Ovary (tissue), 9 donors: ENCODE results near the gene NOL9. TPM values are rescaled to one million over a fixed set of nuclear protein-coding genes. Genes with fewer than 3 reads are reported as not detected.

ENCODE experiments used
- DNase-seq, 5 donors: peaks; one replicate each; pipeline ENCODE4 v3.0.0-alpha.2; 2019 to 2020
- H3K27ac ChIP-seq, 2 donors: fragments of 200-600 bp; one replicate each; pipeline versions ENCODE4 v1.5.1 to v1.8.0; 2019 to 2022
- H3K27me3 ChIP-seq: fragments of 200-600 bp; one replicate; pipeline ENCODE4 v1.8.0; 2022
- H3K36me3 ChIP-seq: fragments of 200-600 bp; sonication (generic); one replicate; pipeline ENCODE4 v1.5.1; 2019
- H3K4me1 ChIP-seq: one replicate; pipeline ENCODE4 v1.8.1; 2013; ENCODE audit warnings: mild to moderate bottlenecking, moderate library complexity; ENCODE audit not compliant: insufficient read depth
- H3K4me3 ChIP-seq: fragments of 200-600 bp; sonication (generic); one replicate; pipeline ENCODE4 v1.5.1; 2017
- H3K9me3 ChIP-seq, 2 donors: fragments of 200-600 bp in 1 of 2; sonication (generic) in 1 of 2; one replicate each; pipeline versions ENCODE4 v1.5.1 to v1.8.1; 2013 to 2019; ENCODE audit warnings: mild to moderate bottlenecking in 1 of 2, moderate library complexity in 1 of 2
- EP300 ChIP-seq: sonication (generic); formaldehyde crosslinking; IDR thresholded peaks from one replicate; pipeline ENCODE4 v1.6.1; 2017; ENCODE audit warnings: antibody characterized with exemption
- POLR2A ChIP-seq: fragments of 450-650 bp; IDR thresholded peaks from one replicate; pipeline ENCODE4 v1.6.1; 2017; ENCODE audit warnings: antibody characterized with exemption, mild to moderate bottlenecking, moderate library complexity
- WGBS, 3 donors: extraction: QIAGEN DNeasy Blood & Tissue Kit in 1 of 3; methylation state at CpG; one replicate each; pipeline versions ENCODE4 v1.1.5 to v1.1.7; 2013 to 2017; 5-methylcytosine and 5-hydroxymethylcytosine counted together
- intact Hi-C, 4 donors: fragments of 100-400 bp; cut with DNase I; formaldehyde crosslinking; loops; one replicate each; pipeline versions ENCODE4 v1.11.0 to v1.15.1; 2022 to 2023
- polyA plus RNA-seq, 2 donors: library from polyadenylated mRNA; stranded (reverse); fragments of 200-250 nt in 1 of 2; fragments of 350-450 nt in 1 of 2; fragmentation: Illumina TruSeq in 1 of 2; extraction: RNeasy Lipid Tissue Mini Kit (QIAGEN cat#74804) in 1 of 2; gene quantifications; one replicate each; pipeline ENCODE4 v1.2.3, GENCODE V29; 2013 to 2014
- total RNA-seq, 7 donors: library from RNA; depleted of rRNA in 2 of 7; stranded (reverse); fragments of >200 nt in 2 of 7; fragmentation: NEBNext Ultra II Directional in 3 of 7; extraction: Animal tissue kit (Norgen Biotek cat#: 25700) in 3 of 7; gene quantifications; one replicate each; pipeline versions ENCODE4 v1.1.0 to v1.2.4, GENCODE V29; 2016 to 2023
- TF ChIP-seq, protein P1 (sequence below), 3 donors: fragments of 450-650 bp in 2 of 3; fragments of 200-600 bp in 1 of 3; IDR thresholded peaks; one replicate each; pipeline versions ENCODE4 v1.5.1 to v1.8.0; 2016 to 2022; ENCODE audit warnings: antibody characterized with exemption in 3 of 3, mild to moderate bottlenecking in 1 of 3
- donor health status: DM: no; HTN: no; CAD: no; lungs with moderate emphysema.
- donor health status: DM: no; HTN: no; CAD: no.
- donor health status: Bipolar disorder and iron deficiency.
- donor health status: DM: yes; HTN: yes; CAD: no.
- donor health status: DM: no; HTN: no; CAD: no.
- donor health status: DM: yes; HTN: yes; CAD: no.

NOL9 gene
- total and polyA plus RNA-seq, 9 donors, result 7.2 to 38.9 (median 25.8) TPM

DNA sequence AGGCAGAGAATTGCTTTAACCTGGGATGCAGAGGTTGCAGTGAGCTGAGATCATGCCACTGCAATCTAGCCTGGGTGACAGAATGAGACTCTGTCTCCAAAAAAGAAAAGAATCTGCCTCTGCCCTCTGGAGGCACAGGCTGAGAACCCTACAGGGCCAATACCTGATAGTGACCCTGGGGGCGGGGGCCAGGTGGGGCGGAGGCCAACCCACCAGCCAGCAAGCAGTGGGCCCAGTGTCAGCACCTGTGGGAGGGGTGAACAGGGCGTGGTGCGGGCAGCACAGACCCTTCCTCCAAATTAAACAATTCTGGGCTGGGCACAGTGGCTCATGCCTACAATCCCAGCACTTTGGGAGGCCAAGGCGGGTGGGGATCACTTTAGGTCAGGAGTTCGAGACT, 43.8 kb downstream of the NOL9 start:
- H3K9me3 ChIP-seq, result no peaks in the 10 kb centered on the region
- H3K36me3 ChIP-seq, result no peaks in the 10 kb centered on the region
- H3K4me3 ChIP-seq, result no peak overlapping the region
- no peaks in the 10 kb centered on the region for H3K27me3 ChIP-seq
- intact Hi-C loops, result no loop called here
- no peak overlapping the region for H3K27ac ChIP-seq
- TF ChIP-seq POLR2A, result no peak
- TF ChIP-seq, protein P1, sequence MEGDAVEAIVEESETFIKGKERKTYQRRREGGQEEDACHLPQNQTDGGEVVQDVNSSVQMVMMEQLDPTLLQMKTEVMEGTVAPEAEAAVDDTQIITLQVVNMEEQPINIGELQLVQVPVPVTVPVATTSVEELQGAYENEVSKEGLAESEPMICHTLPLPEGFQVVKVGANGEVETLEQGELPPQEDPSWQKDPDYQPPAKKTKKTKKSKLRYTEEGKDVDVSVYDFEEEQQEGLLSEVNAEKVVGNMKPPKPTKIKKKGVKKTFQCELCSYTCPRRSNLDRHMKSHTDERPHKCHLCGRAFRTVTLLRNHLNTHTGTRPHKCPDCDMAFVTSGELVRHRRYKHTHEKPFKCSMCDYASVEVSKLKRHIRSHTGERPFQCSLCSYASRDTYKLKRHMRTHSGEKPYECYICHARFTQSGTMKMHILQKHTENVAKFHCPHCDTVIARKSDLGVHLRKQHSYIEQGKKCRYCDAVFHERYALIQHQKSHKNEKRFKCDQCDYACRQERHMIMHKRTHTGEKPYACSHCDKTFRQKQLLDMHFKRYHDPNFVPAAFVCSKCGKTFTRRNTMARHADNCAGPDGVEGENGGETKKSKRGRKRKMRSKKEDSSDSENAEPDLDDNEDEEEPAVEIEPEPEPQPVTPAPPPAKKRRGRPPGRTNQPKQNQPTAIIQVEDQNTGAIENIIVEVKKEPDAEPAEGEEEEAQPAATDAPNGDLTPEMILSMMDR (IDR thresholded peaks at IDR 0.05), result no peak
- DNase-seq, result no peak
- 79 to 93% (median 79%) methylated on average over 6 of the region's 6 CpGs for WGBS, 3 donors
- H3K4me1 ChIP-seq, result peaks cover 3% of the 10 kb centered on the region

GRCh38 chr1:6509919-6510291, 44.4 kb downstream of the NOL9 start:
- H3K27ac ChIP-seq, result no peak overlapping the region
- intact Hi-C loops, result no loop called here
- H3K4me1 ChIP-seq, result peaks cover 3% of the 10 kb centered on the region
- 67 to 75% (median 75%) methylated on average over 10 of the region's 10 CpGs for WGBS, 3 donors
- no peak for DNase-seq
- no peak overlapping the region for H3K4me3 ChIP-seq
- no peaks in the 10 kb centered on the region for H3K27me3 ChIP-seq
- H3K36me3 ChIP-seq, result no peaks in the 10 kb centered on the region
- no peaks in the 10 kb centered on the region for H3K9me3 ChIP-seq
- TF ChIP-seq POLR2A (no peak), EP300 (no peak)
- TF ChIP-seq, protein P1 (IDR thresholded peaks at IDR 0.05), result no peak

- Histone ChIP-seq H3K27ac (no peak overlapping the region), H3K4me3 (no peak overlapping the region), H3K36me3 (no peaks in the 10 kb centered on the region), H3K4me1 (peaks cover 3% of the 10 kb centered on the region), H3K9me3 (no peaks in the 10 kb centered on the region), H3K27me3 (no peaks in the 10 kb centered on the region)
- TF ChIP-seq, protein P1 (IDR thresholded peaks at IDR 0.05), result no peak
- TF ChIP-seq POLR2A (no peak), EP300 (no peak)
- DNase-seq, result no peak
- WGBS, 3 donors, result 41 to 56% (median 51%) methylated on average over 14 to 20 of the region's 20 CpGs
- intact Hi-C loops, result no loop called here
These were observed 44.9 kb downstream of the NOL9 start for GRCh38 chr1:6509220-6509918.

DNA sequence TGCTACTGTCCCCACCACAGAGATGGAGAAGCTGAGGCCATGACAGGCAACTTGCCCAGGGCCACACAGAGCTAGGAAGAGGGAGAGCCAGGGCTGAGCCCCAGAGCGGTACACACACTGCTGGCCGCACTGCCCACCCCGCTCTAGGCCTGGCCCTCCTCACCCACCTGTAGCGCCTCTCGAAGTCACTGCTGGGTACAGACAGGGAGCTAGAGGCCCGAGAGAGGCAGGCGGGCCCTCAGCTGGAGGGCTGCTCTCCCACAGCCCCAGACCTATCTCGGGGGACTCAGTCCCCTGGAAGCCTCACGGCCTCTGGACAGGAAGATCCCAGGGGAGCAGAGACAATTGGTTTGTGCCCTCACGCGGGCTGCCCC, 45.5 kb downstream of the NOL9 start:
- Histone ChIP-seq H3K27me3 (no peaks in the 10 kb centered on the region), H3K4me1 (peaks cover 3% of the 10 kb centered on the region), H3K9me3 (no peaks in the 10 kb centered on the region), H3K4me3 (no peak overlapping the region), H3K36me3 (no peaks in the 10 kb centered on the region), H3K27ac (no peak overlapping the region)
- WGBS, 3 donors, result 80 to 85% (median 81%) methylated on average over 11 of the region's 11 CpGs
- TF ChIP-seq EP300, result no peak
- TF ChIP-seq POLR2A, result no peak
- TF ChIP-seq, protein P1 (IDR thresholded peaks at IDR 0.05), result no peak
- intact Hi-C loops, result no loop called here
- DNase-seq, result no peak
